ENCODE data around the gene SPON1.

SPON1 gene

GRCh38 chr11:14105446-14105845 is 142.9 kb downstream of the SPON1 start:
- no peaks in the 10 kb centered on the region for H3K79me2 ChIP-seq (ENCODE audit: insufficient read depth, low read length)
- 0 out of 2 replicates have a peak, but pooled peaks cover 2% of the 10 kb centered on the region for H3K27me3 ChIP-seq (ENCODE audit: low read length)
- TF ChIP-seq, protein P1, sequence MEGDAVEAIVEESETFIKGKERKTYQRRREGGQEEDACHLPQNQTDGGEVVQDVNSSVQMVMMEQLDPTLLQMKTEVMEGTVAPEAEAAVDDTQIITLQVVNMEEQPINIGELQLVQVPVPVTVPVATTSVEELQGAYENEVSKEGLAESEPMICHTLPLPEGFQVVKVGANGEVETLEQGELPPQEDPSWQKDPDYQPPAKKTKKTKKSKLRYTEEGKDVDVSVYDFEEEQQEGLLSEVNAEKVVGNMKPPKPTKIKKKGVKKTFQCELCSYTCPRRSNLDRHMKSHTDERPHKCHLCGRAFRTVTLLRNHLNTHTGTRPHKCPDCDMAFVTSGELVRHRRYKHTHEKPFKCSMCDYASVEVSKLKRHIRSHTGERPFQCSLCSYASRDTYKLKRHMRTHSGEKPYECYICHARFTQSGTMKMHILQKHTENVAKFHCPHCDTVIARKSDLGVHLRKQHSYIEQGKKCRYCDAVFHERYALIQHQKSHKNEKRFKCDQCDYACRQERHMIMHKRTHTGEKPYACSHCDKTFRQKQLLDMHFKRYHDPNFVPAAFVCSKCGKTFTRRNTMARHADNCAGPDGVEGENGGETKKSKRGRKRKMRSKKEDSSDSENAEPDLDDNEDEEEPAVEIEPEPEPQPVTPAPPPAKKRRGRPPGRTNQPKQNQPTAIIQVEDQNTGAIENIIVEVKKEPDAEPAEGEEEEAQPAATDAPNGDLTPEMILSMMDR (IDR thresholded peaks at IDR 0.05; ENCODE audit: insufficient read depth, low read length, poor library complexity, severe bottlenecking), result no peak
- TF ChIP-seq EZH2phosphoT487 (conservative IDR thresholded peaks at IDR 0.05; ENCODE audit: low read length), result no peak
- no peaks in the 10 kb centered on the region for H3K9me2 ChIP-seq (replicated peaks; ENCODE audit: insufficient read depth, low read length)
- H3K9ac ChIP-seq (ENCODE audit: low read length), result no peak overlapping the region
- H3K4me2 ChIP-seq (ENCODE audit: low read depth, low read length, poor library complexity, severe bottlenecking), result no peak overlapping the region
- no peak overlapping the region for H2AFZ ChIP-seq (ENCODE audit: low read depth, low read length, severe bottlenecking)
- H3F3A ChIP-seq (ENCODE audit: insufficient read depth), result no peaks in the 10 kb centered on the region
- H4K20me1 ChIP-seq (ENCODE audit: low read depth, low read length), result no peaks in the 10 kb centered on the region
- H3K36me3 ChIP-seq (ENCODE audit: low read length), result no peaks in the 10 kb centered on the region
- no peak overlapping the region for H3K27ac ChIP-seq (ENCODE audit: low read depth, low read length)
- no peak overlapping the region for H3K4me3 ChIP-seq (ENCODE audit: insufficient read depth, low read length, poor library complexity, severe bottlenecking)
- H3K9me3 ChIP-seq (ENCODE audit: insufficient read depth, low read length), result no peaks in the 10 kb centered on the region

DNA sequence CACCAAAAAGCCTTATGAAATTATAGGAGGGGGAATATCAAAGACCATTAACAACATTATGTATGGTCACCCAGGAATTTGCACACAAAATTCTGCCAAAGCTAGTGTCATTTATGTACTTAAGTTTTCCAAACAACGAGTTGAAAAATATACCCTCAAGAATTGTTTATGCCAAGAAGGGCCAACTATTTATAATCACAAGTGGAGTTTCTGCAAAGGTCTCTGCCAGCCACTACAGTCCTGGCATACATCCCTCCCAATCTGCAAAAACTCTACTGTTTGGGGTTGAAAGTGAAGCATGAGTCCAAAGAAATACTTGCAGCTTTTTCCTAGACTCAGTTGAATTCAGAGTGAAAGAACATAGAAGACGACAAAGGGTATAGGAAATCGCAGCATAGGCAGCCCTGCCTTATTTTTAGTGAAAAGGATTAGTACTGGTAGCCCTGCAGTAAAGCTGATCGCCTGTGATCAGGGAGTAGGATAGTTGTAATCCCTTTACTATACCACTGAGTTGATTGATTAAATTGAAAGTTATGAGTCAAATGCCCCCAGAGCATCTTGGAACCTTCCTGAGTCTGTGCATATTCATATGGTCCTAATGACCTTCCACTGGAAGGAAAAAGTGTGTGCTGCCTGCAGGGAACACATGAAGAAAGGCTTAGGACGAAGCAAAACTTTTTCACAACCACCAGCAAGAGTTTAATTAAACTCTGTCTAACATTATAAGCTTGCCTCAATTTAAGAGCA is 144.0 kb downstream of the SPON1 start:
- no peak for TF ChIP-seq EZH2phosphoT487 (conservative IDR thresholded peaks at IDR 0.05; ENCODE audit: low read length)
- TF ChIP-seq, protein P1 (IDR thresholded peaks at IDR 0.05; ENCODE audit: insufficient read depth, low read length, poor library complexity, severe bottlenecking), result no peak
- Histone ChIP-seq H3K9me3 (ENCODE audit: insufficient read depth, low read length) (no peaks in the 10 kb centered on the region), H3K27ac (ENCODE audit: low read depth, low read length) (no peak overlapping the region), H3F3A (ENCODE audit: insufficient read depth) (no peaks in the 10 kb centered on the region), H3K4me3 (ENCODE audit: insufficient read depth, low read length, poor library complexity, severe bottlenecking) (no peak overlapping the region), H2AFZ (ENCODE audit: low read depth, low read length, severe bottlenecking) (no peak overlapping the region), H3K27me3 (ENCODE audit: low read length) (0 out of 2 replicates have a peak, but pooled peaks cover 2% of the 10 kb centered on the region), H3K9ac (ENCODE audit: low read length) (no peak overlapping the region), H3K9me2 (replicated peaks; ENCODE audit: insufficient read depth, low read length) (no peaks in the 10 kb centered on the region), H4K20me1 (ENCODE audit: low read depth, low read length) (no peaks in the 10 kb centered on the region), H3K79me2 (ENCODE audit: insufficient read depth, low read length) (no peaks in the 10 kb centered on the region), H3K36me3 (ENCODE audit: low read length) (no peaks in the 10 kb centered on the region), H3K4me2 (ENCODE audit: low read depth, low read length, poor library complexity, severe bottlenecking) (no peak overlapping the region)

- Histone ChIP-seq H3K79me2 (ENCODE audit: insufficient read depth, low read length) (no peaks in the 10 kb centered on the region), H3K9ac (ENCODE audit: low read length) (no peak overlapping the region), H2AFZ (ENCODE audit: low read depth, low read length, severe bottlenecking) (no peak overlapping the region), H4K20me1 (ENCODE audit: low read depth, low read length) (no peaks in the 10 kb centered on the region), H3K27ac (ENCODE audit: low read depth, low read length) (no peak overlapping the region), H3K9me2 (replicated peaks; ENCODE audit: insufficient read depth, low read length) (no peaks in the 10 kb centered on the region), H3K27me3 (ENCODE audit: low read length) (0 out of 2 replicates have a peak, but pooled peaks cover 2% of the 10 kb centered on the region), H3K4me2 (ENCODE audit: low read depth, low read length, poor library complexity, severe bottlenecking) (no peak overlapping the region), H3K4me3 (ENCODE audit: insufficient read depth, low read length, poor library complexity, severe bottlenecking) (no peak overlapping the region), H3F3A (ENCODE audit: insufficient read depth) (no peaks in the 10 kb centered on the region), H3K9me3 (ENCODE audit: insufficient read depth, low read length) (no peaks in the 10 kb centered on the region), H3K36me3 (ENCODE audit: low read length) (no peaks in the 10 kb centered on the region)
- TF ChIP-seq, protein P1 (IDR thresholded peaks at IDR 0.05; ENCODE audit: insufficient read depth, low read length, poor library complexity, severe bottlenecking), result no peak
- TF ChIP-seq EZH2phosphoT487 (conservative IDR thresholded peaks at IDR 0.05; ENCODE audit: low read length), result no peak
Observed at GRCh38 chr11:14107050-14107430, 144.5 kb downstream of the SPON1 start.
